Naive B cell (primary cell): Measurements from ENCODE around the gene SVEP1. TPM values are rescaled to one million over a fixed set of nuclear protein-coding genes. Genes with fewer than 3 reads are reported as not detected.

Experiments
- ATAC-seq, 2 donors: fragments of 150-1000 bp; cut with Tn5 transposase; 2 replicates each; pipeline ENCODE4 v1.10.0; 2021; ENCODE audit warnings: low read depth in 2 of 2, mild to moderate bottlenecking in 2 of 2, moderate library complexity in 2 of 2
- DNase-seq: peaks from one replicate; pipeline ENCODE4 v3.0.0; 2022
- H3K27ac Mint-ChIP-seq, 6 donors: one replicate each; pipeline ENCODE4 v1.8.0; 2020 to 2022; ENCODE audit warnings: mild to moderate bottlenecking in 6 of 6, mixed read lengths in 6 of 6, moderate library complexity in 5 of 6, inconsistent platforms in 2 of 6
- H3K27me3 Mint-ChIP-seq, 3 donors: one replicate each; pipeline ENCODE4 v1.8.0; 2021 to 2022; ENCODE audit warnings: mixed read lengths in 3 of 3, mild to moderate bottlenecking in 1 of 3
- H3K36me3 Mint-ChIP-seq, 2 donors: one replicate each; pipeline ENCODE4 v1.8.0; 2020 to 2022; ENCODE audit warnings: mixed read lengths in 2 of 2, inconsistent platforms in 1 of 2, mild to moderate bottlenecking in 1 of 2
- H3K4me1 Mint-ChIP-seq, 3 donors: one replicate each; pipeline ENCODE4 v1.8.0; 2020 to 2022; ENCODE audit warnings: mixed read lengths in 3 of 3, inconsistent platforms in 1 of 3, mild to moderate bottlenecking in 1 of 3, moderate library complexity in 1 of 3
- H3K4me3 Mint-ChIP-seq, 8 donors: one replicate each; pipeline ENCODE4 v1.8.0; 2020 to 2022; ENCODE audit warnings: mild to moderate bottlenecking in 8 of 8, mixed read lengths in 8 of 8, moderate library complexity in 8 of 8, inconsistent platforms in 2 of 8
- H3K9me3 Mint-ChIP-seq, 7 donors: one replicate each; pipeline ENCODE4 v1.8.0; 2020 to 2022; ENCODE audit warnings: mixed read lengths in 7 of 7, mild to moderate bottlenecking in 5 of 7, inconsistent platforms in 2 of 7, moderate library complexity in 1 of 7
- polyA plus RNA-seq, 6 donors: library from polyadenylated mRNA; unstranded; fragments of 300-500 nt; fragmentation: Illumina TruSeq; gene quantifications; one replicate each; pipeline ENCODE4 v1.2.3, GENCODE V29; 2021; ENCODE audit warnings: low read depth in 6 of 6

The SVEP1 gene
- polyA plus RNA-seq, 6 donors from 2014 or later: not detected

DNA sequence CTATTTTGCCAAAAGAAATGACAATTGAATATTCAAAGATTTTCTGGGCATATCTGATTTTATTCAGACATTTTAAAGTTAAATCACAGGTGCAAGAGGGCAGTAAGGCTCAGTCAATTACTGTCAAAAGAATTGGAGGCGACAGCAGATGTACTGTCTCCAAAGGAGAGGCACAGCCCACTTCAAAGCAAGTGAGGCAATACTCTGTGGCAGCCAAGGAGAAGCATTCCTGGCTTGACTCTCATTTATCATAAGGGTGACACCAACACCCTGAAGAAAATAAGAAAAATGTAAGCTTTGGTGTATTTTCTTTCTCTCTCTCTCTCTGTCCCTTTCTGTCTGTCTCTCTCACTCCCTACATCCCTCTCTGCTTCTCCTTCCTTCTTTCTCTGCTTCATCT is 93.3 kb downstream of the SVEP1 start:
- peak overlapping the region in 1 of 6 donors; percentile 39 for H3K27ac Mint-ChIP-seq
- peaks cover 0 to 10% (median 3%) of the 10 kb centered on the region in 7 donors for H3K9me3 Mint-ChIP-seq
- peaks cover 16 to 26% (median 18%) of the 10 kb centered on the region in 3 donors for H3K27me3 Mint-ChIP-seq
- H3K4me1 Mint-ChIP-seq: no peaks in the 10 kb centered on the region
- ATAC-seq (no peak), DNase-seq (no peak)
- no peak overlapping the region for H3K4me3 Mint-ChIP-seq
- H3K36me3 Mint-ChIP-seq: no peaks in the 10 kb centered on the region

DNA sequence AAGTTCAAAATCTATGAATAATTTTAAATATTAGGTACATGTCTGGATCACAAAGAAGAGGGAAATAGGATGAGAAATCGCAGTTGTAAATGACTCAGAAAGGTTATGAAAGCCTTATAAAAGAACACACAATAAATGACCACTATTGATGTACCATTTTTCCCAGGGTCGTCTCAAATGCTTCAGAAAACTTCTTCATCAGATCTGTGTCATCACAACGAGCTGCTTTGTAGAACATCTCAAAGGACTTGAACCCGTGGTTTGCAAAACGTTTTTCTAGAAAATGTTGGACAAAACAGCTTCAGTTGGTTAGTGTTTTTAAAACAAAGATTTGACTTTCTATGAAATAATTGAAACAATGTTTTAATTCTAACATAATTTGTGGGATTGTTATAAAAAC is 100.1 kb downstream of the SVEP1 start:
- Mint-ChIP-seq H3K4me3 (no peak overlapping the region), H3K27ac (no peak overlapping the region), H3K27me3 (peaks cover 0 to 6% (median 6%) of the 10 kb centered on the region in 3 donors), H3K36me3 (no peaks in the 10 kb centered on the region), H3K4me1 (no peaks in the 10 kb centered on the region), H3K9me3 (peaks cover 0 to 5% (median 3%) of the 10 kb centered on the region in 7 donors)
- ATAC-seq (no peak), DNase-seq (no peak)

DNA sequence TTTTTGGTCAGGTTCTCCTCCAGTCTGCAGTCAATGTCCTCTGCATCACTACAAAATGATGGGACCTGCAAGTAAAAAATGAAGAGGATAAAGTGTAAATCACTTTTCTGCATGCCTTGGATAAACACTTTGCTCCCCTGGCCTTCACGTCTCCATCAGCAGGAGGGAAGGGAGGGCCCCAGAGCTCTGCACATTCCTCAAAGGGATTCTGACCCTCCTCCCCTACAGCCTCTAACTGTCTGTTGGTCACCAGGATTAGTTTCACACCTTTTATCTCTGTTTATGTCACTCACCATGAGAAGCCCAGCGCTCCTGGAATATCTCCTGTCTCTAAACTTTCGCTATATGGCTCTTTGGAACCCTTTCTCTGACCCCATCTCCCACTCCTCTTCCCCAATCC is 103.3 kb downstream of the SVEP1 start:
- Mint-ChIP-seq H3K9me3 (no peaks in the 10 kb centered on the region), H3K36me3 (no peaks in the 10 kb centered on the region), H3K4me3 (no peak overlapping the region), H3K27me3 (no peaks in the 10 kb centered on the region), H3K4me1 (no peaks in the 10 kb centered on the region), H3K27ac (no peak overlapping the region)
- DNase-seq: no peak
- ATAC-seq: no peak

DNA sequence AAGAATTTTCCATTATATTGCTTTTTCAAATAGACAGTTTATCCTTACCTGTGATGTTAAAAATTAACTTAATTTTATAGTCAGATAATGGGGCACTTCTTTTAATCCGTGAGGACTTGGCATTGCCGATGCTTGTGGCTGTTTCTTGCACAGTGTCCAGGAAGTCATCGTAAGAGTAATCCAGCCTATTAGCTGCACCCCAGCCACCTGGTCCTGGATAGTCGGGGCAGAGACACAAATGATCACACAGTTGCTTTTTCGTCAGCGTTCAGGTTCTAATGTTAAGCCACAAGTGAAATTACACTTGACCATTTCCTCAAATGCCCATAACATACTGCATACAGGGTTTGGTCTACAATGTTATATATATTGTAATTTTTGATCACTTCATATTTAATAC is 107.4 kb downstream of the SVEP1 start:
- ATAC-seq (no peak), DNase-seq (no peak)
- H3K9me3 Mint-ChIP-seq: no peaks in the 10 kb centered on the region
- H3K4me1 Mint-ChIP-seq: no peaks in the 10 kb centered on the region
- no peaks in the 10 kb centered on the region for H3K36me3 Mint-ChIP-seq
- H3K4me3 Mint-ChIP-seq: no peak overlapping the region
- H3K27ac Mint-ChIP-seq: no peak overlapping the region
- no peaks in the 10 kb centered on the region for H3K27me3 Mint-ChIP-seq

DNA sequence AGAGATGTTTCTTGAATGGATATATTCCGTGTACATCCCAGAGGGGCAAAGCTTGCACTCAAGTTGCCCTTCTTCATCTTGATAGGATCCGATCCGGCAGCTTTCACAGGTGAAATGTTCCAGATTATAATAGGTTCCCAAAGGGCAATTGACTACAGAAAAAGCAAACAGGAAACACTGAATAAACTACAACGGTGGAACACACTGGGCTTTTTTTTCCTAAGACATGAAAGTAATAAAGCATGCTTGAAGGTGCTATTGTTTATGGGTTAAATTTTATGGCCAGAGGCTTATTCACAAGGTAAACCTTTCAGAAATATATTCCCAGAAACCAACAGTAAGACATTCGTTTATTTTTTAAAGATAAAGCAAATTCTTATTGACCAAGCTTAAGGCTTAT is 110.6 kb downstream of the SVEP1 start:
- Mint-ChIP-seq H3K36me3 (no peaks in the 10 kb centered on the region), H3K27ac (no peak overlapping the region), H3K27me3 (no peaks in the 10 kb centered on the region), H3K4me3 (no peak overlapping the region), H3K4me1 (no peaks in the 10 kb centered on the region), H3K9me3 (no peaks in the 10 kb centered on the region)
- DNase-seq: no peak
- no peak for ATAC-seq

DNA sequence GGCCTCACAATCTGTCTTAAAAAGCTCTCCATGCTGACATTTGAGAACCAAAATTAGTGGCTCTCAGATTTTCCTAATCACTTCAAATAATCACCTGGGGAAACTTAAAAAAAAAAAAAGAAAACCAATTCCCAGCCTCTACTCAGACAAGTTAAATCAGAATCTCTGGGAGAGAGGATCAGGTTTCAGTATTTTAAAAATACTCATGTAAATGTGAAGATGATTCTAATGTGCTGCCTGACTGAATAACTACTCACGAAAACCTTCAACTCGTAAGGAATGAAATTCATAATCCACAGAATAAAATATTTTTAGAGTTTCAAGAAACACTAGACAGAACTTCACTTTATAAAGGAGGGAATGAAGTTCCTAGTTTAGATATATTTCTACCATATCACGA is 114.4 kb downstream of the SVEP1 start:
- no peak for ATAC-seq
- H3K4me1 Mint-ChIP-seq: peaks cover 0 to 2% (median 0%) of the 10 kb centered on the region in 3 donors
- no peak for DNase-seq

DNA sequence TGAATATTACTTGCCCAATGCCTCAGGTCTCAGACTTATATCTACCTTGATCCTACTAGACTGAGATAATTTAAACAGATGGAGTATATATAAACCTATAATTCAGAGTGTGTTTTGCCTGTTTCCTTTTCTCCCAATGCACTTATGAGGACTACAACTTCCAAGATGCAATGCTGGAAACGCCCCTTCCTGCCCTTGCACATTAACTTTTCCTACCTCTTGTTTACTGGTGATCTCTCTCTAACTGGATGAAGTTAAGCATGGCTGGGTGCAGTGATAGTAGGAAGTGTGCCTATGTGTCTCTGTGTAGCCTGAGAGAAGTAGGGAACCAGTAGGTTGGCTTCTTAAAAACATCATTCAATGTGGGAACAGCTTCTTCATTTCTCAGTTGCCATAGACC is 115.2 kb downstream of the SVEP1 start:
- H3K27ac Mint-ChIP-seq: no peak overlapping the region
- no peaks in the 10 kb centered on the region for H3K9me3 Mint-ChIP-seq
- ATAC-seq (no peak), DNase-seq (no peak)
- H3K4me3 Mint-ChIP-seq: no peak overlapping the region
- H3K4me1 Mint-ChIP-seq: peaks cover 0 to 2% (median 0%) of the 10 kb centered on the region in 3 donors
- H3K36me3 Mint-ChIP-seq: no peaks in the 10 kb centered on the region
- H3K27me3 Mint-ChIP-seq: no peaks in the 10 kb centered on the region

More for the DNA sequence above, 114.4 kb downstream of the SVEP1 start:
- Mint-ChIP-seq H3K27ac (no peak overlapping the region), H3K36me3 (no peaks in the 10 kb centered on the region), H3K27me3 (no peaks in the 10 kb centered on the region), H3K4me3 (no peak overlapping the region), H3K9me3 (no peaks in the 10 kb centered on the region)

DNA sequence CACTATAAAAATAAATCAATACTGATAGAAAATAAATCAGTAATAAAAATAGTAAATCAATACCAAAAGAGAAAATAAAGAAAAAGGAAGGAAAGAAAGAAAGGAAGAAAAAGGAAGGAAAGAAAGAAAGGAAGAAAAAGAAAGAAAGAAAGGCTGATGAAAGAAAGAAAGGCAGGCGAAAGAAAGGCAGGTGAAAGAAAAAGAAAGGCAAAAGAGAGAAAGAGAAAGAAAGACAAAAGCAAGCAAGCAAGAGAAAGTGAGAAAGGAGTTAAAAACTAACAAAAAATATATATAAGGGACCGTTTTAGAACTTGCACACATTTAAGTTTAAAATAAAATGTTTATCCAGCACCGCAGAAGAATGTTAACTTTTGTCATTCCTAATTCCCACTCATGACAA is 116.0 kb downstream of the SVEP1 start:
- Mint-ChIP-seq H3K9me3 (no peaks in the 10 kb centered on the region), H3K27me3 (no peaks in the 10 kb centered on the region), H3K4me3 (no peak overlapping the region), H3K36me3 (no peaks in the 10 kb centered on the region), H3K4me1 (peaks cover 0 to 2% (median 0%) of the 10 kb centered on the region in 3 donors), H3K27ac (no peak overlapping the region)
- no peak for DNase-seq
- no peak for ATAC-seq

DNA sequence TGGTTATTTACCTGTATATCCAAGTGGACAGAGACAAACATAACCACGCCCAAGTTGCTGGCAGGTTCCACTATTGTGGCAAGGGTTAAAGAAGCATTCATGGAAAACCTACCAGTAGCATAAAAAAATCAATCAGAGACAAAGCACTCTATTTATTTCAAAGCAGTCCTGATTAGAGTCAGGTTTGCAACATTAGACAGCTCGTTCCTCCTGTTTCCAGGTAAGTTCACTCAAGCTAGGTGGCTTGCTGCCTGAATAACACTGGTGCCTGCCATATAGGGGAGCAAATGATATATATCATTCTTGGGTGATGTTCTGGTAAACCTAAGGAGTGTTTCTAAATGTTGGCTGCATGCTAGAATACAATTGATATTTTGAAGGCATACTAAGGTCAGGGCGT is 122.3 kb downstream of the SVEP1 start:
- ATAC-seq: no peak
- no peaks in the 10 kb centered on the region for H3K36me3 Mint-ChIP-seq
- no peaks in the 10 kb centered on the region for H3K9me3 Mint-ChIP-seq

DNA sequence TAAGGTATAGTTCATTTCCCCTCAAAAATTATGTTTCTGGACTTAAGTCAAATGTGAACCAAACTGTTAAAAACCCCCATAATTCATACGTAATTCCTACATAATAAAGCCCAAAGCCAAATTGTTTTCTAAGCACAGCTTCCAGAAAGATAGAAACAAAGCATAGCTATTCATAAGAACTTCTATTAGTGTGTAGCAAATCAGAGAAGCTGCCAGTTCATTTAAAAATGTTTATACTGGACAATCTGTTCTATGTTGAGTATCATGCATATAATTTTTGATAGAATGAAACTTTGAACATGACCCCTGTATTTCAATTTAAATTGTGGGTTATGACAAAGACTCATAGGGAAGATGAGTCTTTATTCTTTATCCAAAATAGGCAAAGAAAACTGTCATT is 122.9 kb downstream of the SVEP1 start:
- H3K27me3 Mint-ChIP-seq: peaks cover 0 to 3% (median 0%) of the 10 kb centered on the region in 3 donors
- H3K9me3 Mint-ChIP-seq: no peaks in the 10 kb centered on the region
- H3K4me1 Mint-ChIP-seq: no peaks in the 10 kb centered on the region
- H3K36me3 Mint-ChIP-seq: no peaks in the 10 kb centered on the region
- DNase-seq: no peak
- H3K27ac Mint-ChIP-seq: no peak overlapping the region
- no peak for ATAC-seq
- no peak overlapping the region for H3K4me3 Mint-ChIP-seq

More for the DNA sequence above, 122.3 kb downstream of the SVEP1 start:
- DNase-seq: no peak
- H3K4me3 Mint-ChIP-seq: no peak overlapping the region
- no peaks in the 10 kb centered on the region for H3K4me1 Mint-ChIP-seq
- H3K27ac Mint-ChIP-seq: no peak overlapping the region
- H3K27me3 Mint-ChIP-seq: peaks cover 0 to 3% (median 0%) of the 10 kb centered on the region in 3 donors

DNA sequence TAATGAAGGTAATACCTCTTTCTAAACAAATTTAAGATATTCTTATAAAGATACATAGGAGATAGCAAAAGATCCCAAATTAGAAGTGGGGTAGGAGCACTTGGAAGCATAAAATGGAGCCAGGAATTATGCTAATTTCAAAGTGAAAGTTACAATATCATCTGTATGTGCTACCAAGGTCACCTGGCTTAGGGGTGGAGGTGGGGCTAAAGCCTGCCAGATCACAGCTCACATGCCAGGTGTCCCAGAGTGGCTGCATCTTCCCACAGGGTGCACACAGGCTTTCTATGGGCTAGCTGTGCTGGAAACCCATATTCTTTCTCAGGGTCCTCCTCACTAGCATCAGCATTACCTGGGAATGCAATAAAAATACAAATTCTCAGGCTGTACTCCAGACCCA is 123.7 kb downstream of the SVEP1 start:
- no peaks in the 10 kb centered on the region for H3K36me3 Mint-ChIP-seq
- H3K4me1 Mint-ChIP-seq: no peaks in the 10 kb centered on the region
- H3K9me3 Mint-ChIP-seq: no peaks in the 10 kb centered on the region
- ATAC-seq (no peak), DNase-seq (no peak)
- H3K27me3 Mint-ChIP-seq: peaks cover 0 to 7% (median 3%) of the 10 kb centered on the region in 3 donors
- H3K27ac Mint-ChIP-seq: no peak overlapping the region
- H3K4me3 Mint-ChIP-seq: no peak overlapping the region

DNA sequence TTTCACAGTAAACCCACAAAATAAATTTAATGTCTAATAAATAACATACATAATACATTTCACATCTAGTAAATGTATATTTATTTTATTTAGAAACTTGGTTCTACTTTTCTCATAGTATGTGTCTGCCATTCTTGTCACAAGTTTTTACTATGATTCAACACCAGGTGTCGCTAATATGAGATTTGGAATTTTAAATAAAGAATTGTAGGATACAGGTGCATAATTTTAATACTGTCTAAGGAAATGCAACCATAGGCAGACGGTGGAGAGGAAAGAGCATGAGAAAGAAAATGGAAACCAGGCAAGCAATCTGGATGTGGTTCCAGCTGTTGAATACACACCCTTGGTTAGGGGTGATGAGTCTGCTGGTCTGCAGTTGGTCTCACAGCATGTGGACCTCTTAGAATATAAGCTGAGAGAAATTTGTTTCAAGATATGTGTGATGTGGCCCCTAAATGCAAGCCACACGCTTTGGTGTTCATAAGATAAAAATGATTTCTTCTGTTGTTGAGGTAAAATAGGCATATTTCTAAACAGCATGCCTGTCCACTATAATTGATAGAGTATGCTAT is 127.2 kb downstream of the SVEP1 start:
- no peak for ATAC-seq
- no peaks in the 10 kb centered on the region for H3K36me3 Mint-ChIP-seq
- DNase-seq: no peak
- no peaks in the 10 kb centered on the region for H3K4me1 Mint-ChIP-seq
- H3K9me3 Mint-ChIP-seq: no peaks in the 10 kb centered on the region
- no peak overlapping the region for H3K4me3 Mint-ChIP-seq
- H3K27me3 Mint-ChIP-seq: peaks cover 5 to 11% (median 7%) of the 10 kb centered on the region in 3 donors
- H3K27ac Mint-ChIP-seq: peak overlapping the region in 1 of 6 donors; percentile 72

DNA sequence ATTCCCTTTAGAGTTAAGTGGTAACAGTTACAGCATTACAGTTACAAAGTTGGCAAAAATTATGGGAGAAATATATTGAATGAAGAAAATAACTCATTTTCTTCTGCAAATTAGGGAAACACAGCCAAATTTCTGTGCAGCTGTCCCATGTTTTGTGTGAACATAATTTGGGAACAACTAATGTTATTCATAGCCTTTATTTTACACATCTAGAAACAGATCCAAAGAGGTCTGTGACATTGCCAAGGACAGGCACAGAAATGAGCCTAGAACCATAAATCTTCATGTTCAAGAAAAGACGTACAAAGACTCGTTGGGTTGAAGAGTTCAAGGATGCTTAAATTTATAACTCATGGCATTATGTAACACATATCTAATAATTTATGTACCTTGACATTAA is 127.8 kb downstream of the SVEP1 start:
- Mint-ChIP-seq H3K36me3 (no peaks in the 10 kb centered on the region), H3K4me3 (no peak overlapping the region), H3K4me1 (no peaks in the 10 kb centered on the region), H3K9me3 (peaks cover 0 to under 1% (median 0%) of the 10 kb centered on the region in 7 donors), H3K27me3 (peaks cover 5 to 11% (median 7%) of the 10 kb centered on the region in 3 donors), H3K27ac (no peak overlapping the region)
- no peak for DNase-seq
- ATAC-seq: no peak

DNA sequence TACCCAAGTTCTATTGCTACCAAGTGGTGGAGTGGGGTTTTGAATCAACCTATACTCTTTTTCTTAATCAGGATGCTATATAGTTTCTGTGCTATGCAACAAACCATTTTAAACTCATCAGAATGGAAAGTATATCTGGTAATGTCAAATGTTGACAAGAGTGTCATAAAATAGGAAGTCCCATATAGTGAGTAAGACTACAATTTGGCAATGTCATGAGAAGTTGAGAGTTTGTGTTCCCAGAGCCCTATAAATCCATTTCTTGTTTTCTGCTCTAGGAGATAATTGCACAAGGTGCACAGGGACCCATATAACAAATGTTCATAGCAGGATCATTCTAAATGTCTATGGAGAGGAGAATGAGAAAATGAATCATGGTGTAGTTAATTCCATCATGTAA is 132.1 kb downstream of the SVEP1 start:
- Mint-ChIP-seq H3K27ac (no peak overlapping the region), H3K4me3 (no peak overlapping the region), H3K27me3 (peaks cover 4 to 11% (median 9%) of the 10 kb centered on the region in 3 donors), H3K36me3 (no peaks in the 10 kb centered on the region), H3K4me1 (no peaks in the 10 kb centered on the region), H3K9me3 (peaks cover 0 to 15% (median 4%) of the 10 kb centered on the region in 7 donors)
- ATAC-seq (no peak), DNase-seq (no peak)

DNA sequence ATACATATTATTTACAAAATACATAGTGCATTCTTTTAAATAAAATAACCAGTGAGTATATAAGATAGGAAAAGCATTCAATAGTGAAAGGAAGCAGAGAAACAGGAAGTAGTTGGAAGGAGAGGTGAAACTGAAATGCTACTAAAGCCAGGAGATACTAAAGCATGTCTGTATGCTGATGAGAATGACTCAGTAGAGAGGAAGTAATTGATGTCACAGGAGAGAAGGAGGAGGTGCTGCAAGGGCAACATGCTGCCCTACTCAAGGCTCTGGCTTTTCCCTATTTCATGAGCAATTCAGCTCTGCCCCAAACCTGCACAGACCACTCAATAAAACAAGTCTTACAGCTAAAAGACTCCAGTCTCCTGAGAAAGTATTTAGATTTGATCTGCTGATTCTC is 133.4 kb downstream of the SVEP1 start:
- peaks cover 0 to 15% (median 4%) of the 10 kb centered on the region in 7 donors for H3K9me3 Mint-ChIP-seq
- H3K27me3 Mint-ChIP-seq: peaks cover 11 to 16% (median 14%) of the 10 kb centered on the region in 3 donors
- no peaks in the 10 kb centered on the region for H3K36me3 Mint-ChIP-seq
- no peak overlapping the region for H3K27ac Mint-ChIP-seq
- no peaks in the 10 kb centered on the region for H3K4me1 Mint-ChIP-seq
- DNase-seq (no peak), ATAC-seq (no peak)
- H3K4me3 Mint-ChIP-seq: no peak overlapping the region
